CD1c-positive myeloid dendritic cell (primary cell): Measurements from ENCODE around the gene COL28A1.
"Not testable (repeated sequence)": the region's sequence is repeated elsewhere in the genome, so short reads cannot be mapped to it uniquely, and the experiment has no call there.

Experiments used
- DNase-seq: peaks from one replicate; pipeline ENCODE4 v3.0.0-alpha.2; 2016; ENCODE audit errors: extremely low spot score

Gene COL28A1

DNA sequence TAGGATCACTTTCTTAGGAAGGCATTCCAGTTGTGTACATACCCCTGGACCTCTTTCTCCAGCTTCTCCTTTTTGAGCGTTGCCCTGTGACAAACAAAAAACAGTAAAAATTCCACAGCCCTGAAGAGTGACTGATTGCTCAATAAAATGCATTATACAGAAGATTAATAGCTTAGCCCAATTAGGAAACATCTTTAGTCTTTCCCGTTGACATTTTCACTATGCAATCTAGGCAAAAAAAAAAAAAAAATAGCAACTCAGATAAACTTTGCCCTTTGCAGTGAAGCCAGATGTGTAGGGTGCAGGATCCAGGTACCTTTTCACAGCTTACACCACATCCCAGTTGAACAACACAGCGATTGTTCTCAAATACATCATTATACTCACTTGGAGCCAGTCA is 17.9 kb downstream of the COL28A1 start:
- no peak for DNase-seq

DNA sequence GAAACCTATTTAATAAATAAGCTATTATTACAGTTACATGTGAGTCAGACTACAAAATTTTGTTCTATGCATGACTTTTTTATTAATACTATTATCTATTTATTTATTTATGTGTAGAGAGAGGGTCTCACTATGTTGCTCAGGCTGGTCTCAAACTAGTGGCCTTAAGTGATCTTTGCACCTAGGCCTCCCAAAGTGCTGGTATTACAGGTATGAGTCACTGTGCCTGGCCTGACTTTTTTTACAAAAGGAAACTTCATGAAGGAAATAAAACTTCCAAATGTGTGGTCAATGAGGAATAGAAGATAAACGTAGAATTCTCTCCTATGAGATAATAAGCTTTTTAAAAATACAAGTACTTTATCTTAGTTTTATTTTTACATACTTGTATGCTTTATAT is 19.0 kb downstream of the COL28A1 start:
- no peak for DNase-seq

DNA sequence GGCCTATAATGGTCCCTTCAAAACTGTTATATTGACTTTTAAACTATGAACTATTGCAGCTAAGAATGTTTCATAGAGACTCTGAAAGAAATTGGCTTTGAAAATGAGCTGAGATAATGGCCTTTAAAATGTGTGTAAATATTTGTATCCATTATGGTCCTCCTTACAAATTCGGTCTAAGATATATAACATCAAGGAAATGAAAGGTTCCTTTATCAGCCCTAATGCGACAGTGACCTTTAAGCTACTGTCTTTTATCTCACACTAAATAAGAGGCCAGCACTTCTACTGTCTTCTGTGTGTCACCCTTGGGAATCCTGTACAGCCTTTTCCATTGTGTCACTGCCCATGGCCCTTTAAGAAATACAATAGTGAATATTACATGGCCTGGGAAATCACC is 19.5 kb downstream of the COL28A1 start:
- no peak for DNase-seq

DNA sequence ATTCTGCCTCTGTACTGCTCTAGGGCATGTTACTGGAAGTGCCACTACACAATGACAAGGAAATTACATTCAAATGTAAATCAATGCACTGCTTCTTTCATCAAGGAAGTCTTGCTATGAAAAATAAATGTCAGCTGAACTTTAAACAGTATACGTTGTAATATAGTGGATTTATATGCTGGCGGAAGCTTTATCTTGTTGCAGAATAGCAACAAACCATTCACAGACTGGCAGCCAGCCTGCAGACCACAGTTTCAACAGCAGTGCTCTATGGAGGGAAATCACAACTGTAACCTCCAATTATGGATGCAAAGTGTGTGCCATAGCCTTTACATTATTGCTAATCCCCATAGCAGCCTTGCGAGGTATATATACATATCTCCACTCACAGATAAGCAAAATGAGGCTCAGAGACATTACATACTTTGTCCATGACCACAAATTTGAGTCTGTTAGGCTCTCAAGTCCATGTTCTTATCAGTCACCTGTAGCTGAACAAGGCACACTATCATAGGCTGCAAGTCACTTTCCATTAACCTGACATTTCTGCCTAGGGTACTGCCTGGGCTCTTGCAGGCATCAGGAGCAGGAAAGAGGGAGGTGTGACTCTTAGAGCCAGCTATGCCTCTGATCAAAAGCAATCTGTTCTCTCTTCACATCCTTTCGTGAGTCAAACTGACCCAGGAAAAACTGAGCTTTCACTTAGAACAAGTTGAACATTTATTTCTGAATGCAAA is 22.6 kb downstream of the COL28A1 start:
- no peak for DNase-seq

DNA sequence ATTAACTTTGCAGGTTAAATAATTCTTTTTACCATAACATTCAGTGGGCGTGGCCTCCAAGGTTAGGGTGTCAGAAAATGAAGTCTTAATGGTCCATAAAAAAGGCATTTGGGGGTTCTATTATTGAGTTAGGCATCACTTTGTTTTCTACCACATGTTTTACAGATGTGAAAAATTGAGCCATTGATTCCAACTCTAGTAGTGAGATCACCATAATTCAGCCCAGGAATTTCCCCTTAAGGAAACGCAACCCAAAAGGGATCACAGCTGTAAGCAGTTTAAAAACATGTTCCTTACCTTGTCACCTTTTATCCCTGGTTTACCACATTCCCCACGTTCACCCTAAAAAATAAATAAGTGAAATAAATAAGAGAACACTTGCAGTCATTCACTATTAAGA is 24.9 kb downstream of the COL28A1 start:
- no peak for DNase-seq

DNA sequence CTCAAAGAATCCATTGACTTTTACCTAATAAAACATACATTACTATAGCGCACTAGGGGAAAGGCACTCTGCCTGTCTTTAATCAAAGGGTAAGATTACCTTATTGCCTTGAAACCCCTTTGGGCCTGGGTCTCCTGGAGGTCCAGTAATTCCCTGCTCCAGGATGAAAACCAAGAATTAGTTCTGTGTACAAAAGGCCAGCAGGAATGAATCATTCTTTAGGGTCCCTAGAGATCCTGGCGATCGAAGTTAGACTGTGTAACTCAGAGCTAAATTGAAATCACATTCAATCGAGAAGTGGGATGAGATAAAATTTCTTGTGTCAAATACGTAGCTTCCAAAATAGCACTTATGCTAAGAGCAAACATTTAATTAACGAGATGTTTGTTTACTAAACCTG is 29.8 kb downstream of the COL28A1 start:
- no peak for DNase-seq

DNA sequence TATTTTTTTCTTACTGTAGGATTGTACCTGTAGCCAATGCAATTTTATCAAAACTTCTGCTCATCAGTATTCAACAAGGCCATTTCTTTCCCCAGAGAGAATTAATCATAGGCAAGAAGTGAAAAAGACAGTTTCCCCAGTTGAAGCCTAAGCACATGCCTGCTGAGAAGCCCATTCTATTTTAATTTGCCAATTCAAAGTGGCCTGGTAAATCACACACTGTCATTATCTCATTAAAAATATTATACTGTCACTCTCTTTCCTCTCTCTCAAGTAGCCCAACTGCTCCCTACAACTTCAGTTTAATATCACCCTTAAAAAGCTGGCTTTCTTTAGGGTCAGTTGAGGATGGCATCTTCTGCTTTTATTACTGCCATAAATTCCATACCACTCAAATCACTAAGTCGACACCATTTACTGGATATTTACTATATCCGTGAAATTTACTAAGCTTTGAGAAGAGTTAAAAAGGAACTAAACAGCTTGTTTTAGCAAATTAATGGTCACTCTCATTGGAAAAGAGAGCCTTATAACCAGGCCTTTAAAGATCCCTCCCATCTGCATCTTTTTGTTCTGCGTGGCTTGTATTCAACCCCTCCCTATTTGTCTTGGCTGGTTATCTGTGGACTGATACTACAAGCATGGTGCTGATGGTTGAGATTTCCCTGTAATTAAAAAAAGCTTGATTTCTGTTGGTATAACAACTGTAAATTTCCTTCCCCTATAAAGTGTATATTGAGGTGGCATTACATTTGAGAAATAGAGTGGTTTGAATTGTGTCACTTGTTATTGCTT is 30.6 kb downstream of the COL28A1 start:
- no peak for DNase-seq

DNA sequence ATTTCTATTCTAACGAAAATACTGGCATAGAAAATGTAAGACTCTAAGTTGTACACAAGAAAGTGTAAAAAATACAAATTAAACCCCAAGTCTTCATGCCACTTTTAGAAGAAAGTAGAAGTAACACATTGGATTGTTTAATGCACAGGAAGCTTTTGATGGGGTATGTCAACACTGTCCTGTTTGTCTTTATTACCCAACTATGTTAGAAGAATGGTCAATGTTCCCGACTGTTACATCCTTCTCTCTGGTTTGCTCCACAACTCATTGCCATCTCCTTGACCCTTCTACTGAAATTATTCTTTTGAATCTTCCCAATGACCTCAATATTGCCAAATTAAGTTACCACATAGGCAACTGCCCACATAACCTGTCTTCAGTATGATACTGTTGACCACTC is 35.8 kb downstream of the COL28A1 start:
- no peak for DNase-seq

DNA sequence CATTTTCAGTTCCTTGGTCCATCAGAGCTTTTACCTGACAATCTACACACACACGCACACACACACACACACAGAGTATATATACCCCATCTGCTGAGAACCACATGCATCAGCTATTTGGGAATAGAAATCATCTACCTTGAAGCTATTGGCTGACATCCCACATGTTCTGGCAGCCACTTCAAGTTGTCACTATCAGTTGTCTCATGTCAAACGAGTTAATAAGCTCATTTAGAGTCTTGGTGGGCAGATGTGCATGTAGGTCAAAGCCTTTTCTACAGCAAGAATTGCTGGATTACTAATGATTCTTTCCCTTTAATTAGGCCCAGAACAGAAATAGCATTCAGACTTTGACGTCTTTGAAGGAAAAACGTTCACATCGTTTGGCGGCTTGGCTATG is 36.8 kb downstream of the COL28A1 start:
- no peak for DNase-seq

DNA sequence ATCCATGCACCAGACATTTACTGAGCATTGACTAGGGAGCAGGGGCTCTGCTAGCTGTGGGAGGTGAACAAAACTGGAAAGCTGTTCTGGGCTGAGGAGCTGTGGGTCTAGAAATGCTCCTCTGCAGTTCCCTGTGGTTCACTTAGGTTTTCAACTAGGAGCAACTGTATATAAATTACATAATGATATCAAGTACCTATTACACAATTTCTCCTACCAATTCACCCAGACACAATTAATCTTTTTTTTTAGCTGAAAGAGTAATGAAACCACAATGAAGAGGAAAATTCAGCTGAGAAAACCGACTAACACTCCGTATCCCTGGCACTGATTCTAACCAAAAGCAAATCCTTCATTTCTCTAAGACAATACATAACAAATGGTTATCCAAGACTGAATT is 39.4 kb downstream of the COL28A1 start:
- no peak for DNase-seq

DNA sequence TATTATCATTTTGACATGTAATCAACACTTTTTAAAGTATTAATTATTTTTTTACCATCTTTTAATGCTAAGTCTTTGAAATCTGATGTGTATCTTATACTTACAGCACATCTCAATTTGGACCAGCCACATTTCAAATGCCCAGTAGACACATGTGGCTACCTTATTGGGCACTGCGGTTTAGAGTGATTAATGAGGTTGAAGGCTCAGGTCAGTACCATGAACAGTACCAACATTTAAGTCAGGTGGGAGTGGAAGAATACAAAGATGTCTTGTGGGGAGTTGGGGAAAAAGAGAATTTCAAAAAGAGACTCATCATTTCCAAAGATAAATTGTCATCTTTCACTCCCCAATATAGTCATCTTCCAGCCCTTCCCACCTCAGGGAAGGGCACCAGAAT is 40.5 kb downstream of the COL28A1 start:
- DNase-seq, result no peak

DNA sequence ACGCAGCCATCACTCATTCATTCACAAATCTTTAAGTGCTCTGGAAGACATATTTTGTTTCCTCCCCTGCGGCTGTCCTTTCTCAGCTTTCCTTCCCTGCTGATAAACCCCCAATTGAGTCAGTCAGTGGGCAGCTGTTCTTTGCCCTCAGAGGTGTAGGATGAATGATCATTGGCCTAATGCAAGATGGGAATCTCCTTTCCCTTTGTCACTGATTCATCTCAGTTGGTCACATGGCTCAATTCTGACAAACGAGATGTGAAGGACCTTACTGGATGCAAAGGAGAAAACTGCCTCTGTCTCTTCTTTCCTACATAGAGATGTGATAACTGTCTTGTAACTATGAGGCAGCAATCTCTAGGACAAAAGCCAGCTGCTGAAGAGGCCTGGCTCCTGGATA is 44.6 kb downstream of the COL28A1 start:
- DNase-seq, result no peak

DNA sequence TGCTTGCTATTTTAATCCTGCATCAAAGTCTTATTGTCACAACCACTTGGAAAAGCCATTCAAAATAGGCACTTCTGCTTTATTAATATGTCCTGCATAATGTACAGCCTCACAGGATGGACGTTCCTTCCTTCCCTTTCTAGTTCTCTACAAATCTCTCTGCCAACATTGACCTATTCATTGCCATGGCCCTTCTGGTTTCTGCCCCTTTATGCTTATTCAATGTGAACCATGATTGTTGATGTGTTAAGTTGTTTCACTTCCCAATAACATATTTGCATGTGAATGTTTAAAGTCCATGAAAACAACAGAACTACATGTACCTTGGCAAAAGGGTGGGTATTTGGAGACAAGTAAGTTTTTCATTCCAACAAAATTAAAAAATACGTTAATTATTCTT is 45.7 kb downstream of the COL28A1 start:
- DNase-seq, result no peak

DNA sequence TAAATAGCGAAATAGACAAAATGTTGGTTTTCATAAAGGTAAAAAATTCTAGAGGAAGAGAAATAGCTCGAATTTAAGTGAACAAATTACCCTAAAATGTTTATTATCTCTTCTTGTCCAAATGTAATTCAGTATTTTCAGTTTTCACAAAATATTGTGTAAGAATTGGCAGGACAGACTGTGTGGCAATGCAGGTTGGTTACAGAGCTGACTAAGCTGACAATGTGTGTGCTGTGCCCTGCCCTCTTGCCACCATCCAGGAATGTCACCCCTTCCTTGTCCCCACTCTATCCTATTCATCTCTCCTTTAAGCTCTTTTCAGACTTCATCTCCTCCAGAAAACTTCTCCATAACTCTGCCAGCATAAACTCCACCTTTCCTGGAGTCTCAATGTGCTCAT is 46.1 kb downstream of the COL28A1 start:
- DNase-seq, result no peak

DNA sequence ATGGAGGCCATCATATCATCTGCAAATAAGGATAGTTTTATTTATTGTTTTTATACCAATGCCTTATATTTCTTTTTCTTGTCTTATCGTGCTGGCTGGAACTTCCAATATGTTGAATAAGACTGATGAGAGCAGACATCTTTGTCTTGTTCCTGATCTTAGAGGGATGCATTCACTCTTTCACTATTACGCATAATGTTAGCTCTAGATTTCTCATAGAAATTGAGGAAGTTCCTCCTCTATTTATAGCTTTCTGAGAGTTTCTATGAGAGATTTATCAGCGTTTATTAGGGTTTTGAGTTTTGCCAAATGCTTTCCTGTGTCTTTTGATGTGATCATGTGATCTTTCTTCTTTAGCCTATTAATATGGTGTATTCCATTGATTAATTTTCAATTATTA is 49.3 kb downstream of the COL28A1 start:
- no peak for DNase-seq

DNA sequence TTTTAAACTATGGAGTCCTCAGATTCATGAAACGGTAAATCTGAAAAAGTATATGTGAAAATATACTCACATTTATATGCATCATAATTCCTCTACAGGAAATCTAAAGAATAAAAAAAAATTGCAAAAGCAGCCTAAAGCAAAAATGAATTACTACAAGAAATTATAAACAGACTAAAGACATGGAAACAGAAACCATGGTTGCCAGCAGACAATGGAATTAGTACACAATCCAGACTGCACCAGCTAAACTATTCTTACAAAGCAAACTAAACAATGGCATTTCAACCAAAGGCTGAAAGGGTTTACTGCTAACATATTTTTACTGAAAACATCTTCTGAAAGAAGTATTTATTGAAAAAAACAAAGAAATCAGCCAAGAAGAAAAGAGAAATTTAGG is 51.6 kb downstream of the COL28A1 start:
- DNase-seq, result no peak

DNA sequence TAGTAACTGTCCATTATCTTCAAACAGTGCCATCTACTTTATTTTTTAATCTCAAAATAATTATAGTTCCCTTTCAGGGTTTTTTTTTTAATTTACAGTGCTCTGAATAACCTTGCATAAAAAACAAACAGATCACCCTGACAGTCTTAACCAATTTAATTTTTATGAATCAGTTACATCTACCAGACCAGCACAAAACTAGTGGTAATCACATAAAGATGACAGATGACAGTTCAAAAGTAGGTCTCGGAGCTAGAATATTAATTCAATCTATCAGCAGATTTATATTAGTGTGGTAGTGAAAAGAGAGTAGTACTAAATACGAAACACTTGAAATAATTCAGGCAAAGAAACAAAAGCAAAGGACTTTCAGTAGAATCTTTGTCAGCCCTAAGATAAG is 53.9 kb downstream of the COL28A1 start:
- DNase-seq, result no peak

DNA sequence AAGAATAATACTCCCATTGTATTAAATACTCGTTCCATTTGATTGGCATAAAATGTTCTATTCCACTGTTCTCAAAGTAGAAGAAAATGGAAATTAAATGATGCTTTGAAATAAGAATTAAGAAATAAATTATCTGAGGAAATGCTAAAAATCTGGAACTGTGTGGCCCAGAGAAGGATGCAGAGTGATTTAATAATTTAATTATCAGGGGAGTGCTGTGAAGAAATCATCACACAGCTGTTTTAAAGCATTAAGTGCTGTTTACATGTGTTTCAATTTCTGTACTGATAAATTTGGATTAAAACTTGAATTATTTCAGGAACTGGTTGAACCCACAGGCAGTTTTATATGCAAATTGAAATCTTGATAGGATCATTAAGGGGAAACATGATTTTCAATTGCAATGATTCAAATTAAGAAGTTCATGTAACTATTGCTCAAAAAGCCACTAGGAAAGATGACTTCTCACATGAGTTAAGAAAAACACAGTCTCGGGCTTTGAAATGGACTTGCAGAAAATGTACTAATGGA is 56.3 kb downstream of the COL28A1 start:
- no peak for DNase-seq

DNA sequence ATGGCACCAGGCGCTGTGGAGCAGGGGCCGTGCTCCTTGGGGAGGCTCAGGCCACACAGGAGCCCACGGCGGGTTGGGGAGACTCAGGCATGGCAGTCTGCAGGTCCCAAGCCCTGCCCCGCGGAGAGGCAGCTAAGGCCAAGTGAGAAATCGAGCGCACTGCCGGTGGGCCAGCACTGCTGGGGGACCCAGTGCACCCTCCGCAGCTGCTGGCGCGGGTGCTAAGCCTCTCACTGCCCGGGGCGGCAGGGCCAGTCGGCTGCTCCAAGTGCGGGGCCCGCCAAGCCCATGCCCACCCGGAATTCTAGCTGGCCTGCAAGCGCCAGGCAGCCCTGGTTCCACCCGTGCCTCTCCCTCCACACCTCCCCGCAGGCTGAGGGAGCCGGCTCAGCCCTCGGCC is 57.1 kb downstream of the COL28A1 start:
- DNase-seq, result no peak

DNA sequence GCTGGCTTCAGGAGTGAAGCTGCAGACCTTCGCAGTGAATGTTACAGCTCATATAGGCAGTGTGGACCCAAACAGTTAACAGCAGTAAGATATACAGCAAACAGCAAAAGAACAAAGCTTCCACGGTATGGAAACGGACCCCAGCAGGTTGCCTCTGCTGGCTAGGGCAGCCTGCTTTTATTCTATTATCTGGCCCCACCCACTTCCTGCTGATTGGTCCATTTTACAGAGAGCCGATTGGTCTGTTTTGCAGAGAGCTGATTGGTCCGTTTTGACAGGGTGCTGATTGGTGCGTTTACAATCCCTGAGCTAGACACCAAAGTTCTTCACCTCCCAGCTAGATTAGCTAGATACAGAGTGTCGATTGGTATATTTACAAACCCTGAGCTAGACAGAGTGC is 58.0 kb downstream of the COL28A1 start:
- DNase-seq, result not testable (repeated sequence)

DNA sequence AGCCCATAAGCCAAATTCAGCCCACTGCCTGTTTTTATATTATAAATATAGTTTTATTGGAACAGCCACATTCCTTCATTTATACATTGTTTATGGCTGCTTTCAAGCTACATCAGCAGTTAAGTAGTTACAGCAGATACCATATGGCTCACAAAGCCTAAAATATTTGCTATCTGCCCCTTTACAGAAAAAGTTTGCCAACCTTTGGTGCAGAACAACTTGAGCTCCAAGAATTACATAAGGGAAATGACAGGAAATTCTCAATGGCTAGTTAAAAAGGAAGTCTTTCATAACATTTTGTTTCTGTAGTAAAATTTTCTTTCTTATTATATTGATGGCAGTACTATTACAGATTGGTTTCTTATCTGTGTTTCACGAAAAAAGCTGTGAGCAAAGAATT is 59.3 kb downstream of the COL28A1 start:
- DNase-seq, result no peak

DNA sequence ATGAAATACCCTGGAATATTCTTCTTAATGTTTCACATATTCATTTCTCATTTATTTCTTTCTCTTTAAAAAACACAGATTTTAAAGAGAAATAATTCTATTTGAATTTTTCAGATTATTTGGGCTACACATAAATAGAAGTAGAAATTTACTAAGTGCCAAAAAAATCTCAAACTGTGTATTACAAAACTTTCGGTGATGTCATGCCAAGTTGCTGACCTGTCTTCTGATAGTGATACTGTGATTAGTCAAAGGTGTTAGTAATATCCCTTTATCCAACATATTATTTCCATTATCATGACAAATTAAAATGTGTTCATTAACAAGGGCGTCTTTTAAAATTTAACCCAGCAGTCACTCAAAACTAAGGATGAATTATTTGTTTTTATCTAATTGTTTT is 60.1 kb downstream of the COL28A1 start:
- DNase-seq, result no peak

DNA sequence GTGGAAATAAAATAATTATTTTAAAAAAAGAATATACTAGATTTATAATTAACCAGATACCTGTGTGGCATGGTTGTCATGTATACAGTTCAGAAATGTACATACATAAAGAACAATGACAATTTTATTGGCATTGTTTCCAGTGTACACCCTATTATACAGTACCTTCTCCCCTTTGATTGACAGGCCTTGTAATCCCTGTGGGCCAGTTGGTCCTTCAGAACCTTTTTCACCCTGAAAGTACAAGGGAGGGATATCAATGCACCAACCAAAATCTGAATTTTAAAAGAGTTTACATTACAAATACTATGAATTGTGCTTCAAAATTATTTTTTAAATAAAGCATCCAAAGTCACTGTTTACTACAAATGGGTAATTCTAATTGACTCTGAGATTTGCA is 61.2 kb downstream of the COL28A1 start:
- no peak for DNase-seq
